T follicular helper cell (primary cell): ENCODE measurements around the gene RUNX1.
A peak's percentile ranks its signal among the peaks of the same experiment; 100 is the strongest.

Experiments used
- DNase-seq: peaks from one replicate; pipeline ENCODE4 v3.0.0-alpha.2; 2020; ENCODE audit warnings: low read depth

RUNX1 gene

GRCh38 chr21:34825948-34826548 is 223.1 kb downstream of the RUNX1 start:
- DNase-seq = no peak

- DNase-seq = no peak
These were observed 224.0 kb downstream of the RUNX1 start for GRCh38 chr21:34825101-34825500.

DNA sequence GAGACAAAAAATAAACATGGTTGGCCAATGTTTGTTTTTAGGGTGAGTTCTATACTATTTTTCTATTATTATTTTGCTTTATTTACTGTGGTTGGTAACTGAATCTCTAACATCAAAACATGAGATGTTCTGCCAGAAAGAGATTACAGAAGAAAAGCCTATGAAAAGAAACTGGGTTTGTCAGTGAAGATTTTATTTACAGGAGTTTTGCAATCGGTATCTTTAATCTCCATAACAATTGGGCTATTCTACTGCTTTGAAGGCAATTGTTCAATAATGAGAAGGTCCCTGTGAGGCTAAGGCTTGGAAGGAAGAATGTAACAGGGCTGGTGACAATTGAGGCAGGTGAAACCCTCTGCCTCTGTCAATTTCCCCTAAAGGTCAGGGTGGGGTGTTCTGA is 224.8 kb downstream of the RUNX1 start:
- no peak for DNase-seq

- DNase-seq = no peak
These were observed 226.2 kb downstream of the RUNX1 start for GRCh38 chr21:34822942-34823341.

DNA sequence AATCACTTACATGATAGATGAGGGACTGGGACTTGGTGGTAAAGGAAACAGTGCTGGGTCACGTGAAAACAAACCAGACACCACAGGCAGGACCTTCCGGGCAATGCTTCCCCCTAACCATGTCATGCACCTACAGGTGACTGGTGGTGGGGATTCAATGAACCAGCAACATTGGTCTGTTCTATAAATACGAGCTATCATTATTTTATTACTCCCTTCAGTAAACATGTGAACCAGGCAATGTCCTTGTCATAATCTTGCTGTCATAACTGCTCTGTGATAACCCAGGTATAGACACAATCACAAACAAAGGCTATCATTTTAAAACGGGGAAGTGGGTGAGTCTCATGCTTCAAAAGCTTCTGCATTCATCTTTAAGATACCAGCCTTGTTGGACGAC is 226.9 kb downstream of the RUNX1 start:
- no peak for DNase-seq

GRCh38 chr21:34821717-34822116 is 227.4 kb downstream of the RUNX1 start:
- DNase-seq = no peak

DNA sequence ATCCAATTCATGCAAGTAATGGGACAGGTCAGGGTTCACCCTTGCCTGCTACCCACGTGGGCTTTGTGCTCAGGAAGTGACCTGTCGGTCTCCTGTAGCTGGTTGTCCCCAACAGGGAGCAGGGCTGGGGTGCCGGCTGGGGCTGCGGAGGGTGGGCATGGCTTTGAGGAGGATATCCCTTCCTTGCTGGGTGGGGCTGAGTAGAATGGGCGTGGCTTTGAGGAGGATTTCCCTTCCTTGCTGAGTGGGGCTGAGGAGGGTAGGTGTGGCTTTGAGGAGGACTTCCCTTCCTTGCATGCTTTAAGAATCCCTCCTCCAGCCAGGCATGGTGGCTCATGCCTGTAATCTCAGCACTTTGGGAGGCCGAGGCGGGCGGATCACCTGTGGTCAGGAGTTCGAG is 229.1 kb downstream of the RUNX1 start:
- DNase-seq = no peak

DNA sequence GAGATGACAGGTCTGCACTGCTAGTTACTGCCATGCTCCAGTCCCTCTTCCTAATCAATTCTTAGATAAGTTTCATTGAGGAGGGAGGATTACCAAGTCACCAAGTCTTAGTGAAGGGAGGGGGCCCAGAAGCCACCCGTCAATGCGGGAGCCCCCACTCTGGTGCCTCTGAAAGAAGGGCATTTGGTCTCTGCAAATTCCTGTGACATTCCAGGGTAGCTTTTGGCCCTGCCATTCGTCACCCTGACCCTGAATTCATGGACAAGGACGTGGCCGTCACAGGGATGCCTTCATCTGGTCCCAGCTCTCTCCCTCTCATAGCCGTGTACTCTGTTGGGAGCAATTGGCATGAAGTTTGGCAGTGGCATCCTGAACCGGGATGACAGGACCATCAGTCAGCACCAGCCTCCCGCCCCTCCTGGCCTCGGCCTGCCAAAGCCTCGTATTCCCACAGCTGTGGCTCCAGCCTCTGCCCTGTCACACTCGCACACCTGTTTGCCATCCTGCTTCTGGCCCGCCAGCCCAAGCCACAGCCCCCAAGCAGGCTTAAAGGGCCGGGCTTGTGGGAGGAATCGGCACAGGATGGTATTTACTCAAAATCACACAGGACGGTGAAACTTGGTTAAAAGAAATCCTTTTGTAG is 229.6 kb downstream of the RUNX1 start:
- DNase-seq = no peak

GRCh38 chr21:34818662-34819158 is 230.4 kb downstream of the RUNX1 start:
- DNase-seq = no peak

- no peak for DNase-seq
These were observed 231.1 kb downstream of the RUNX1 start for GRCh38 chr21:34817821-34818661.

GRCh38 chr21:34815831-34816705 is 233.0 kb downstream of the RUNX1 start:
- no peak for DNase-seq

DNA sequence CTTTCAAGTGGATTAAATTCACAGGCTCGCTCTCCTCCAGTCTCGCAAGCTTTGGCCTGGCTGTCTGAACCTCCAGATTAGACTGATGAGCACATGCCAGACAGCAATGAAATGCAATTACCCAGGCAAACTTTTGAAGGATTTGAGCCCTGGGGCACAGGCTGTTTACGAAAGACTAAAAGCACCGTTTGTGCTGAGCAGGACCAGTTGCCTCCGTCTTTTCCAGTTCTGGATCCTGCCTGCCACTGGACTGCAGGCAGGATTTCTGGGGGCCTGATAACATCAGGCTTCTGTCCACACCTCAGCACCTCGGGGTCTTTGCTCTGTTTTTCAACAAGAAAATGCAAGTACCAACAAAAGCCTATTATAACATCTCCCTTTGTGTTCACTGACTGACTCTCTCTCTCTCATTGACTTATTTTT is 234.6 kb downstream of the RUNX1 start:
- no peak for DNase-seq

DNA sequence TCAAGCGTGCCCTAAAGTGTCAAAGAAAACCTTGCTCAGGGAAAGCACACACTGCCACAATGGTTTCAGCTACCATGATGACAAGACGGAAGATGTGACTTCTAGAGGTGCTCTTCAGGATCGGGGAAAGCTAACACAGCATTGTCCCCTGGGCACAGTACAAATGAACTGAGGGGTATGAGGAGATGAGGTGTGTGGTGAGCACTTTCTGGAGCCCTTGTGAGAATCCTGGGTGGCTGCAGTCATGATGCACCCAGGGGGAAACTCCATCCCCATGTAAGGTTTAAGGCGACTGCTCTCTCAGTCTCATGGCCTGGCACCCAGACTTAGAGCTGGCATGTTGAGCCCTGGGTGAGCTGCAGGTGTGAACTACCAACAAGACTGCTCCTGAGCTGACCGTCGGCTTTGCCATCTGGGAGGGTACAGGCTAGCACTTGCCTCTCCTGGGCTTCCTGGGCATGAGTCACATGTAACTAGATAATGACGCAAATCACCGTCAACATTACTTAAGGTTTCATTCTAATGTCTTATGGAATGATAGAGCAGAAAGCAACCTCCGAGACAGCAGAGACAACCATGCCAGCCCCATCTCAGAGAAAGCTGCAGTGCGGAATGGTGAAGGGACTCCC is 235.7 kb downstream of the RUNX1 start:
- no peak for DNase-seq

- no peak for DNase-seq
These were observed 236.4 kb downstream of the RUNX1 start for GRCh38 chr21:34812504-34813265.

DNA sequence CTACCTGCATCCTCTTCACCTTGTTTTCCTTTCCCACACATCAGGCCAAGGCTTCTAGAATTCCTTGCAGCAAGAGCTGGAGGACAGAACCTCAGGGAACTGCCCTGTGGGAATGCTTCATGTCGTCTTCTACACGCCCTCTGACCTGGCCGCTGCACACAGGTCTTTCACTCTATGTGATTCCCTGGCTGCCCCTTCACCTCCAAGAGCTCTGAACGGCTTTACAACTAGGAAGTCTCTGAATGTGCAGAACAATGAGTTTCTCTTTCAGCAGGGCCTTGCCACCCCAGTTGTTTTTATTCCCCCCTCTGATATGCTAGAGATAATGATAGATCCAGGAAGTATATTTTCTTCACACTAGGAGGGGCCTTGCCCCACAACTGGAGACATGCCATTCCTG is 237.7 kb downstream of the RUNX1 start:
- no peak for DNase-seq

- no peak for DNase-seq
These were observed 238.3 kb downstream of the RUNX1 start for GRCh38 chr21:34810786-34811185.

- no peak for DNase-seq
These were observed 239.3 kb downstream of the RUNX1 start for GRCh38 chr21:34809822-34810221.

GRCh38 chr21:34808569-34809204 is 240.4 kb downstream of the RUNX1 start:
- DNase-seq = no peak

GRCh38 chr21:34807881-34808568 is 241.1 kb downstream of the RUNX1 start:
- DNase-seq = peak; percentile 15
